Tibial artery (tissue), 4 donors: ENCODE measurements around the gene LRBA.

Experiments used
- DNase-seq, 2 donors: peaks; one replicate each; pipeline ENCODE4 v3.0.0-alpha.2; 2019
- H3K27ac ChIP-seq, 2 donors: fragments of 200-600 bp; sonication (generic) in 1 of 2; 1 replicate in 1 of 2; 2 replicates in 1 of 2; pipeline ENCODE4 v1.5.1; 2018 to 2019; ENCODE audit warnings: mild to moderate bottlenecking in 1 of 2
- H3K27me3 ChIP-seq, 2 donors: fragments of 200-600 bp; sonication (generic) in 1 of 2; one replicate each; pipeline versions ENCODE4 v1.5.1 to v1.6.0; 2016 to 2019
- H3K36me3 ChIP-seq, 3 donors: fragments of 200-600 bp; sonication (generic) in 2 of 3; one replicate each; pipeline ENCODE4 v1.5.1; 2016 to 2019; ENCODE audit warnings: mild to moderate bottlenecking in 2 of 3
- H3K4me1 ChIP-seq, 4 donors: fragments of 200-600 bp; sonication (generic) in 2 of 4; 1 replicate in 3 of 4; 2 replicates in 1 of 4; pipeline ENCODE4 v1.5.1; 2016 to 2019
- H3K4me3 ChIP-seq, 2 donors: fragments of 200-600 bp; sonication (generic) in 1 of 2; 1 replicate in 1 of 2; 2 replicates in 1 of 2; pipeline ENCODE4 v1.5.1; 2018 to 2019; ENCODE audit warnings: mild to moderate bottlenecking in 2 of 2
- H3K9me3 ChIP-seq, 3 donors: fragments of 200-600 bp; sonication (generic) in 1 of 3; one replicate each; pipeline ENCODE4 v1.5.1; 2016 to 2019
- intact Hi-C: fragments of 100-400 bp; cut with DNase I; formaldehyde crosslinking; loops from one replicate; pipeline ENCODE4 v1.15.0; 2023; ENCODE audit warnings: low total_unique reads
- TF ChIP-seq, protein P1 (sequence below), 2 experiments: fragments of 200-600 bp in 1 of 2; fragments of 450-650 bp in 1 of 2; IDR thresholded peaks; one replicate each; pipeline ENCODE4 v1.5.1; 2017 to 2019; ENCODE audit warnings: antibody characterized with exemption in 2 of 2, mild to moderate bottlenecking in 1 of 2, moderate library complexity in 1 of 2

Gene LRBA

DNA sequence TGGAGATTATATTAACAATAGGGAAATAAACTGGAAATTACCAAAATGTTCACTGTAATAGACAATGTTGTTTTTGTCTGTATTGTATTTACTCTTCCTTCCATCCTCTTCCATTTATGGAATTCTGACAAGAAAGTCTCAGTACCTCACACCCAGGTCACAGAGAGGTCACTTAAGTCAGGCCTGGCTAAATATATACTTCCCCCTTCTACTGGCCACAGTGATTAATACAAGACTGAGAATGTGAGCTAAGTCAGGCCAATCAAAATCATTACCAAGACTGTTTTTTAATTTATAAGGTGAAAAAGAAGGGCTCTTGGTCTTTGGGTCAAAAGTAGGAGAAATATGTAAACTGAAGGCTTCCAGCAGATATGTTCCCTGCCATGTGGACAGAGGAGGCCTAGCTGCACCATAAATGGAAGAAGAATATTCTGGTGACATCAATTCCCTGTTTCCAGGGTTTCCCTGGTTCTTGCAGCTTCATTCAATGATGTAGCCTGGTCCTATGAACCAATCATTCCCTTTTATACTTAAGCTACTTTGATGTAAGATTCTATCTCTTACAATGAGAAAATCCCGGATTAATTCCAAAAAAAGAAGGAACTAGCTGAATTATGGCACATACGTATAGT is 64.3 kb downstream of the LRBA start:
- DNase-seq: no peak
- TF ChIP-seq, protein P1, sequence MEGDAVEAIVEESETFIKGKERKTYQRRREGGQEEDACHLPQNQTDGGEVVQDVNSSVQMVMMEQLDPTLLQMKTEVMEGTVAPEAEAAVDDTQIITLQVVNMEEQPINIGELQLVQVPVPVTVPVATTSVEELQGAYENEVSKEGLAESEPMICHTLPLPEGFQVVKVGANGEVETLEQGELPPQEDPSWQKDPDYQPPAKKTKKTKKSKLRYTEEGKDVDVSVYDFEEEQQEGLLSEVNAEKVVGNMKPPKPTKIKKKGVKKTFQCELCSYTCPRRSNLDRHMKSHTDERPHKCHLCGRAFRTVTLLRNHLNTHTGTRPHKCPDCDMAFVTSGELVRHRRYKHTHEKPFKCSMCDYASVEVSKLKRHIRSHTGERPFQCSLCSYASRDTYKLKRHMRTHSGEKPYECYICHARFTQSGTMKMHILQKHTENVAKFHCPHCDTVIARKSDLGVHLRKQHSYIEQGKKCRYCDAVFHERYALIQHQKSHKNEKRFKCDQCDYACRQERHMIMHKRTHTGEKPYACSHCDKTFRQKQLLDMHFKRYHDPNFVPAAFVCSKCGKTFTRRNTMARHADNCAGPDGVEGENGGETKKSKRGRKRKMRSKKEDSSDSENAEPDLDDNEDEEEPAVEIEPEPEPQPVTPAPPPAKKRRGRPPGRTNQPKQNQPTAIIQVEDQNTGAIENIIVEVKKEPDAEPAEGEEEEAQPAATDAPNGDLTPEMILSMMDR (IDR thresholded peaks at IDR 0.05): no peak
- Histone ChIP-seq H3K27me3 (no peaks in the 10 kb centered on the region), H3K9me3 (no peaks in the 10 kb centered on the region), H3K36me3 (no peaks in the 10 kb centered on the region), H3K27ac (no peak overlapping the region), H3K4me1 (peaks cover 0 to 7% (median 2%) of the 10 kb centered on the region in 4 donors), H3K4me3 (no peak overlapping the region)
- intact Hi-C loops: no loop called here

DNA sequence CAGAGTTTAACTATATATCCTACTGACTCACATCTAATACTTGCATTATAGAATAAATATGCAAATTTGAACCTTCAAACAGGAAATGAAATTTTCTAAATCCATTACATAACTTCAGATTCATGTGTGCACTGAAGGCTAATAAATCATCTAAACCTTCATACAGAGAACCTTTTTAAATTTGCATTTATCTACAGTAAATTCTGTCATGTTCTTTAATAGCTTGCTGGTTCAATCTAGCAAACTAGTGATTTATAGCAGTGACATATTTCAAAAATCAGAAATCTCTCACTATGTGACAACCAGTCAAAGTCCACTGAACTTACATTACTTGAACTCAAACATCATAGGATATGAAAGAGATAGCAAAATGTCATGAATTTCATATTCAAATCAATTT is 65.1 kb downstream of the LRBA start:
- no peaks in the 10 kb centered on the region for H3K9me3 ChIP-seq
- H3K36me3 ChIP-seq: no peaks in the 10 kb centered on the region
- intact Hi-C loops: no loop called here
- TF ChIP-seq, protein P1 (IDR thresholded peaks at IDR 0.05): no peak
- no peak overlapping the region for H3K4me3 ChIP-seq
- H3K4me1 ChIP-seq: peaks cover 0 to 7% (median 2%) of the 10 kb centered on the region in 4 donors
- no peak for DNase-seq
- H3K27me3 ChIP-seq: no peaks in the 10 kb centered on the region
- no peak overlapping the region for H3K27ac ChIP-seq

DNA sequence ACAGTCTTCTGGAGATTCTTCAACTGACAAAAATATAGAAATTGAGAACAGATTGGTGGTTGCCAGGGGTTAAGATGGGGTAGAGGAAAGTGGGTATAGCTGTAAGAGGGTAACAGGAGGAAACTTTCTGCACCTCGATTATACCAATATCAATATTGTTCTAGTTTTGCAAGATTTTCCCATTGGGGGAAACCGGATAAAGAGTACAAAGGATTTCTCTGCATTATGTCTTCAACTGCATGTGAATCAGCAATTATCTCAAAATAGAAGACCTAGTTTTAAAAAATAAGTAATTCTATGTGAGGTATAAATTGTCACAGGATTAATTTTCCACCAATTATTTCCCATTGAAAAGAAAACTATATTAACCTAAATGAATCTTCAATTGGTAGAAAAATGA is 65.7 kb downstream of the LRBA start:
- H3K9me3 ChIP-seq: no peaks in the 10 kb centered on the region
- DNase-seq: no peak
- H3K27ac ChIP-seq: no peak overlapping the region
- TF ChIP-seq, protein P1 (IDR thresholded peaks at IDR 0.05): no peak
- no peaks in the 10 kb centered on the region for H3K27me3 ChIP-seq
- H3K4me1 ChIP-seq: peaks cover 0 to 7% (median 2%) of the 10 kb centered on the region in 4 donors
- intact Hi-C loops: no loop called here
- no peaks in the 10 kb centered on the region for H3K36me3 ChIP-seq
- H3K4me3 ChIP-seq: no peak overlapping the region

DNA sequence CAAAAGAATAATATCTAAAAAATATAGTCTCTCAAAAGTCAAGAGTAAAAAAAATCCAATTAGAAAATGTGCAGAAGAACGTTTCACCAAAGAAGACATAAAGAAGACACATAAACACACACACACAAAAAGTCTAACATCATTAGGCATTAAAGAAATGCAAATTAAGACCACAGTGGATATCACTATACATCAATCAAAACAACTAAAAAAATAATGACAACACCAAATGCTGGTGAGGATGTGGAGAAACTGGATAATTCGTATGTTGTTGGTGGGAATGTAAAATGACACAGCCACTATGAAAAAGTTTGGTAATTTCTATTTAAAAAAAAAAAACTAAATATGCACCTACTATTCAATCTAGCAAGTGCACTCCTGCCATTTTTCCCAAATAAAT is 66.4 kb downstream of the LRBA start:
- Histone ChIP-seq H3K27me3 (no peaks in the 10 kb centered on the region), H3K27ac (no peak overlapping the region), H3K4me1 (peaks cover 0 to 7% (median 2%) of the 10 kb centered on the region in 4 donors), H3K4me3 (no peak overlapping the region), H3K36me3 (no peaks in the 10 kb centered on the region), H3K9me3 (no peaks in the 10 kb centered on the region)
- no peak for DNase-seq
- intact Hi-C loops: no loop called here
- TF ChIP-seq, protein P1 (IDR thresholded peaks at IDR 0.05): no peak

DNA sequence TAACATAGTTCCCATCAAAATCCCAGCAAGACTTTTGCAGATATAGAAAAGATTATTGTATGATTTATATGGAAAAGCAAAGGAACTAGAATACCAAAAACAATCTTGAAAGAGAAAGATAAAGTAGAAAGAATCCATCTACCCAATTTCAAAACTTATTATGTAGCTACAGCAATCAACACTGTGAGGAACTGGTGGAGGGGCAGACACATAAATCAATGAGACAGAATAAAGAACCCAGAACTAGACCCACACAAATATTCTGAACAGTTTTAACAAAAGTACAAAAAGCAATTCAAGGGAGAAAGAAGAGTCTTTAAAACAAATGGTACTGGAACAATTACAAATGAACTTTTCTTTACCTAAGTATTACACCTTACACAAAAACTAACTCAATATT is 67.0 kb downstream of the LRBA start:
- no peaks in the 10 kb centered on the region for H3K27me3 ChIP-seq
- TF ChIP-seq, protein P1 (IDR thresholded peaks at IDR 0.05): no peak

DNA sequence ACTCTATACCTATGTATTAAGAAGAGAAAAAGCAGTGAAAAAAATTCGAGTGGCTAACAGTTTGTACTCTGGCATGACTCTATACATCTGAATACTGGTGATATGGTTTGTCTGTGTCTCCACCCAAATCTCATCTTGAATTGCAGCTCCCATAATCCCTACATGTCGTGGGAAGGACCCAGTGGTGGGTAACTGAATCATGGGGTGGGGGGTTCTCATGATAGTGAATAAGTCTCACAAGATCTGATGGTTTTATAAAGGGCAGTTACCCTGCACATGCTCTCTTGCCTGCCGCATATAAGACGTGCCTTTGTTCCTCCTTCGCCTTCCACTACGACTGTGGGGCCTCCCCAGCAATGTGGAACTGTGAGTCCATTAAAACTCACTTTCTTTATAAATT is 70.4 kb downstream of the LRBA start:
- Histone ChIP-seq H3K4me3 (no peak overlapping the region), H3K9me3 (no peaks in the 10 kb centered on the region)
- intact Hi-C loops: no loop called here

More for the DNA sequence above, 67.0 kb downstream of the LRBA start:
- Histone ChIP-seq H3K27ac (no peak overlapping the region), H3K9me3 (no peaks in the 10 kb centered on the region), H3K36me3 (no peaks in the 10 kb centered on the region), H3K4me3 (no peak overlapping the region), H3K4me1 (peaks cover 0 to 7% (median 2%) of the 10 kb centered on the region in 4 donors)
- intact Hi-C loops: no loop called here
- DNase-seq: no peak

More for the DNA sequence above, 70.4 kb downstream of the LRBA start:
- TF ChIP-seq, protein P1 (IDR thresholded peaks at IDR 0.05): no peak
- Histone ChIP-seq H3K27me3 (no peaks in the 10 kb centered on the region), H3K4me1 (no peaks in the 10 kb centered on the region), H3K27ac (no peak overlapping the region), H3K36me3 (no peaks in the 10 kb centered on the region)
- no peak for DNase-seq
